ENCODE measurements around the gene LRG1. TPM values are rescaled to one million over a fixed set of nuclear protein-coding genes. Genes with fewer than 3 reads are reported as not detected.
A peak's percentile ranks its signal among the peaks of the same experiment; 100 is the strongest.

LRG1 gene
- total and polyA plus RNA-seq, 10 donors = 1.7 to 54.0 (median 12.3) TPM

GRCh38 chr19:4583961-4584669 lies 44.3 kb upstream of the LRG1 start:
- DNase-seq = peak; percentile 85
- WGBS, 5 donors = 0 to 20% (median 3%) methylated on average over 2 to 49 of the region's 49 CpGs
- no peaks in the 10 kb centered on the region for H3K9me3 ChIP-seq
- no peaks in the 10 kb centered on the region for H3K36me3 ChIP-seq
- peaks cover 2 to 97% (median 58%) of the 10 kb centered on the region in 7 donors for H3K27me3 ChIP-seq (replicated peaks in 1 of 7)
- H3K4me1 ChIP-seq = peaks cover 17 to 56% (median 40%) of the 10 kb centered on the region in 6 donors
- no peak for TF ChIP-seq POLR2A (IDR thresholded peaks at IDR 0.05)
- peak; percentile 19 to 75 (median 67) for TF ChIP-seq POLR2AphosphoS5 (IDR thresholded peaks at IDR 0.05)
- no peak for TF ChIP-seq CTCF (IDR thresholded peaks at IDR 0.05 in 8 of 11, conservative IDR thresholded peaks at IDR 0.05 in 3 of 11)
- peak overlapping the region; percentile 1 to 59 (median 20) for H3K4me3 ChIP-seq
- intact Hi-C loops (cut with DNase I; ENCODE audit: low total_unique reads) = no loop called here
- peak overlapping the region in 6 of 8 donors; percentile 26 to 79 (median 62) for H3K27ac ChIP-seq

- intact Hi-C loops (cut with DNase I; ENCODE audit: low total_unique reads) = no loop called here
- whole genome bisulfite sequencing, 5 donors = 26 to 48% (median 28%) methylated on average over 13 to 16 of the region's 16 CpGs
- H3K9me3 ChIP-seq = no peaks in the 10 kb centered on the region
- peak; percentile 80 for DNase-seq
- H3K27me3 ChIP-seq (replicated peaks in 1 of 7) = peaks cover 2 to 97% (median 58%) of the 10 kb centered on the region in 7 donors
- H3K4me1 ChIP-seq = peaks cover 17 to 61% (median 40%) of the 10 kb centered on the region in 6 donors
- no peak overlapping the region for H3K4me3 ChIP-seq
- peak overlapping the region; percentile 8 to 79 (median 57) for H3K27ac ChIP-seq
- H3K36me3 ChIP-seq = no peaks in the 10 kb centered on the region
- TF ChIP-seq POLR2AphosphoS5 (IDR thresholded peaks at IDR 0.05) = peak; percentile 34 to 63 (median 59)
- TF ChIP-seq CTCF (IDR thresholded peaks at IDR 0.05 in 8 of 11, conservative IDR thresholded peaks at IDR 0.05 in 3 of 11) = no peak
- TF ChIP-seq POLR2A (IDR thresholded peaks at IDR 0.05) = no peak
These were observed 43.4 kb upstream of the LRG1 start for GRCh38 chr19:4582980-4583842.

GRCh38 chr19:4581666-4582553 lies 42.1 kb upstream of the LRG1 start:
- Histone ChIP-seq H3K36me3 (no peaks in the 10 kb centered on the region), H3K27me3 (replicated peaks in 1 of 7) (peaks cover 2 to 99% (median 56%) of the 10 kb centered on the region in 7 donors), H3K27ac (peak overlapping the region in 4 of 8 donors; percentile 20 to 79 (median 24)), H3K9me3 (no peaks in the 10 kb centered on the region), H3K4me1 (peaks cover 17 to 61% (median 40%) of the 10 kb centered on the region in 6 donors), H3K4me3 (peak overlapping the region in 3 of 8 donors; percentile 25 to 67 (median 39))
- DNase-seq = no peak
- WGBS, 5 donors = 11 to 40% (median 19%) methylated on average over 14 to 57 of the region's 57 CpGs
- intact Hi-C loops (cut with DNase I; ENCODE audit: low total_unique reads) = no loop called here
- TF ChIP-seq POLR2A (IDR thresholded peaks at IDR 0.05) = no peak
- TF ChIP-seq CTCF (IDR thresholded peaks at IDR 0.05 in 8 of 11, conservative IDR thresholded peaks at IDR 0.05 in 3 of 11) = no peak

All from spleen (tissue), 11 donors.